ENCODE measurements around the gene SLC30A3. TPM values are rescaled to one million over a fixed set of nuclear protein-coding genes. Genes with fewer than 3 reads are reported as not detected.
"Not testable (repeated sequence)": the region's sequence is repeated elsewhere in the genome, so short reads cannot be mapped to it uniquely, and the experiment has no call there.

SLC30A3 gene
- total RNA-seq, 6 experiments from 2014 or later, result not detected

- peaks cover 0 to 11% of the 10 kb centered on the region in 2 donors for H3K27me3 ChIP-seq
- peaks cover 0 to 21% (median 2%) of the 10 kb centered on the region in 4 donors for H3K4me1 ChIP-seq
- H3K36me3 ChIP-seq, result no peaks in the 10 kb centered on the region
- TF ChIP-seq CTCF (IDR thresholded peaks at IDR 0.05) (no peak), POLR2A (IDR thresholded peaks at IDR 0.05) (no peak)
- no peak for ATAC-seq
- 92% methylated on average over 2 of the region's 16 CpGs for WGBS (ENCODE audit: insufficient coverage, low coverage, low lambda C conversion rate, missing lambda C conversion rate)
- no peak overlapping the region for H3K27ac ChIP-seq
- intact Hi-C loops (cut with DNase I), result loop anchor here in 1 of 2 donors (10.0 kb wide), 1 partner anchor 51 kb away; no protein-coding TSS in a partner anchor
- H3K9me3 ChIP-seq, result no peaks in the 10 kb centered on the region
- H3K4me3 ChIP-seq, result no peak overlapping the region
- DNase-seq, result no peak
Observed at GRCh38 chr2:27305516-27305915, 42.7 kb upstream of the SLC30A3 start.

- Histone ChIP-seq H3K4me3 (no peak overlapping the region), H3K36me3 (no peaks in the 10 kb centered on the region), H3K9me3 (no peaks in the 10 kb centered on the region), H3K27me3 (peaks cover 0 to 10% of the 10 kb centered on the region in 2 donors), H3K4me1 (peaks cover 0 to 21% (median 2%) of the 10 kb centered on the region in 4 donors), H3K27ac (no peak overlapping the region)
- WGBS (ENCODE audit: insufficient coverage, low coverage, low lambda C conversion rate, missing lambda C conversion rate), result 74% methylated on average over 5 of the region's 13 CpGs
- ATAC-seq (no peak), DNase-seq (no peak)
- TF ChIP-seq POLR2A (IDR thresholded peaks at IDR 0.05) (no peak), CTCF (IDR thresholded peaks at IDR 0.05) (no peak)
- intact Hi-C loops (cut with DNase I), result loop anchor here in 1 of 2 donors (10.0 kb wide), 1 partner anchor 50 kb away; no protein-coding TSS in a partner anchor
Observed at GRCh38 chr2:27304488-27305240, 41.8 kb upstream of the SLC30A3 start.

- peak overlapping the region; percentile 26 to 51 (median 35) for H3K4me3 ChIP-seq
- intact Hi-C loops (cut with DNase I), result loop anchor here in 1 of 2 donors (10.0 kb wide), 1 partner anchor 49 kb away; no protein-coding TSS in a partner anchor
Observed at GRCh38 chr2:27303093-27304025, 40.5 kb upstream of the SLC30A3 start.

GRCh38 chr2:27300606-27301005 lies 37.8 kb upstream of the SLC30A3 start:
- 72% methylated on average over 4 of the region's 4 CpGs for WGBS (ENCODE audit: insufficient coverage, low coverage, low lambda C conversion rate, missing lambda C conversion rate)
- not testable (repeated sequence) for H3K4me1 ChIP-seq, H3K27ac ChIP-seq, H3K36me3 ChIP-seq, ATAC-seq, DNase-seq, H3K9me3 ChIP-seq, H3K4me3 ChIP-seq, H3K27me3 ChIP-seq
- intact Hi-C loops (cut with DNase I), result loop anchor here in 1 of 2 donors (10.0 kb wide), 1 partner anchor 46 kb away; no protein-coding TSS in a partner anchor

More at GRCh38 chr2:27303093-27304025, 40.5 kb upstream of the SLC30A3 start:
- H3K27ac ChIP-seq, result peak overlapping the region; percentile 33 to 55 (median 45)
- ATAC-seq, result peak; percentile 85 to 94 (median 86)
- DNase-seq, result peak in 2 of 3 donors; percentile 36 to 59
- H3K9me3 ChIP-seq, result no peaks in the 10 kb centered on the region
- TF ChIP-seq CTCF (IDR thresholded peaks at IDR 0.05), result peak; percentile 84 to 92 (median 88)
- no peak for TF ChIP-seq POLR2A (IDR thresholded peaks at IDR 0.05)
- peaks cover 0 to 20% (median 2%) of the 10 kb centered on the region in 4 donors for H3K4me1 ChIP-seq
- WGBS (ENCODE audit: insufficient coverage, low coverage, low lambda C conversion rate, missing lambda C conversion rate), result 13% methylated on average over 20 of the region's 25 CpGs
- H3K27me3 ChIP-seq, result no peaks in the 10 kb centered on the region
- H3K36me3 ChIP-seq, result no peaks in the 10 kb centered on the region

Data from right lobe of liver (tissue), 6 donors.